GM10847 (cell line): ENCODE measurements around the gene PRKD1.

Source experiments
- POLR2A ChIP-seq: IDR thresholded peaks from 2 replicates; pipeline ENCODE4 v1.6.1; 2011; ENCODE audit not compliant: insufficient read length; ENCODE audit errors: extremely low read depth

PRKD1 gene

DNA sequence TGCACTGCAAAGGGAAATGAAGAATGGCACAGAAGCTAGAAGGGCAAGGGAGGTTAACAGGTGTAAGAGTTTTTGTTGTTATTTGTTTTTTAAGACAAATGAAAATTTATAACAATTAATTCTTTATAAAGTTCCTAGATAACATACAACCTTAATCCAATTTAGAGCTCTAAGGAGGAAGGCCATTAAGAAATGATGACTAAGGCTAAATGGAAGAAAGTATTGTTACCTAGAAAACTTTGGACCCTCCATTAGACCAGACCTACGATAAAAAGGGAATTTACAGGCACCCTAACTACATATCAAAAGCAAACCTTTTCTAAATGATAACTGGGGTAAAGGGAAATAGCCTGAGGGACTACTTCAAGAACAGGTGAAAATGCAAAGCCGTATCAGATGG is 130.8 kb downstream of the PRKD1 start:
- TF ChIP-seq POLR2A = no peak

GRCh38 chr14:29789475-29789874 is 138.2 kb downstream of the PRKD1 start:
- TF ChIP-seq POLR2A = no peak

- no peak for TF ChIP-seq POLR2A
Observed at GRCh38 chr14:29788093-29788492, 139.6 kb downstream of the PRKD1 start.

- TF ChIP-seq POLR2A = no peak
Observed at GRCh38 chr14:29783556-29783955, 144.1 kb downstream of the PRKD1 start.

DNA sequence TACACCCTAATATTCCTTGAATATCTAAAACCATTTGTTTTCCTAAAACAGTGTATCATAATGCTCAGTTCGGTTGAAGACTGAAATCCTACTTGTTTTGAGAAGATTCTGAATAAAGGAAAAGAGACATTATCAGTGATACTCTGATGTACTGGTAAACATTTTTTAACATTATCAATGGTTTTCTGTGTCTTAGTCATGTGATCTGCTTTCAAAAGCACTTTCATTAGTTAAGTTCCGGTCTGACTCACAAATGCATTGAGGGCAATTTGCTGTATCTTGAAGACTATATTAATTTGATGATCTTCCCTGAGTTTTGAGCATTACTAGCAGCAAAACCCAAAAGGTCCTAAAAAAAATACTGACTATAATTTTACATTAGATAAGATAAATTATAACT is 145.6 kb downstream of the PRKD1 start:
- no peak for TF ChIP-seq POLR2A

DNA sequence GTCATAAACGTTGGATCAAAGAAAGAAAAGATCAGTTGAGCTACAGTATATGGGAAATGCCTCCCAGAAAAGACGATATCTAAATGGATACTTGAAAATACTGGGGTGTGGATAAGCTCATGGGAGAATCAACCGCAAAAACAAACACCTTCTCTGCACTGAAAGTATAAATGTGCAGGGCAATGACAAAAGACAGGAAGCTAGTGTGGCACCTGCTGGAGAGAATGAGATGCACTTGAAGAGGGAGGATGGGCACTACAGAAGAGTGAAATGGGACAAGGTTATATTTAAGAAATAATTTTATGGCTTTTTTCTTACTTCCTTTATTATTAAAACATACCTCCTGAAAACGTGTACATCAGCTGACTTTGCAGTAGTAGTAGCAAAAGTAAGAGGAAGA is 153.7 kb downstream of the PRKD1 start:
- TF ChIP-seq POLR2A = no peak

DNA sequence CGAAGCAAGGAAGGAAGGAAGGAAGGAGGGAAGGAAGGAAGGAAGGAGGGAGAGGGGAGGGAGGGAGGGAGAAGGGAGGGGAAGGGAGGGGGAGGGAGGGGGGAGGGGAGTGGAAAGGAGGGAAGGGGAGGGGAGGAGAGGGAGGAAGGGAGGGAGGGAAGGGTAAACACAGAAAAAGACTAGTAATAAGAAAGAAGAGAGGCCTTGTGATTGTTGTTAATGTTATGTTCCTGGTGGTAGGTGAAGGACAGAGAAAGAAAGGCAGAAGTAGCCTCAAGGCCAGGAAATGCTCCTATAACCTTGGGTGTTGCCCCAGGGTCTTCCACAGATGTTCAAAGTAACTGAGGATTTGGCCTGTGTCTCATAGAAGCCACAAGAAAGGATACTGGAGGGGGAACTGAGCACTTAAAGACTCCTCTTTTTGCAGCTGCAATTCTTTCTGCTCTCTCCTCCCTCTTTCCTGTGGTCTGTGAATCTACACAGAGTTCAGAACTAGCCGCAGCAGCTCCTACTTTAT is 164.2 kb downstream of the PRKD1 start:
- TF ChIP-seq POLR2A = no peak

DNA sequence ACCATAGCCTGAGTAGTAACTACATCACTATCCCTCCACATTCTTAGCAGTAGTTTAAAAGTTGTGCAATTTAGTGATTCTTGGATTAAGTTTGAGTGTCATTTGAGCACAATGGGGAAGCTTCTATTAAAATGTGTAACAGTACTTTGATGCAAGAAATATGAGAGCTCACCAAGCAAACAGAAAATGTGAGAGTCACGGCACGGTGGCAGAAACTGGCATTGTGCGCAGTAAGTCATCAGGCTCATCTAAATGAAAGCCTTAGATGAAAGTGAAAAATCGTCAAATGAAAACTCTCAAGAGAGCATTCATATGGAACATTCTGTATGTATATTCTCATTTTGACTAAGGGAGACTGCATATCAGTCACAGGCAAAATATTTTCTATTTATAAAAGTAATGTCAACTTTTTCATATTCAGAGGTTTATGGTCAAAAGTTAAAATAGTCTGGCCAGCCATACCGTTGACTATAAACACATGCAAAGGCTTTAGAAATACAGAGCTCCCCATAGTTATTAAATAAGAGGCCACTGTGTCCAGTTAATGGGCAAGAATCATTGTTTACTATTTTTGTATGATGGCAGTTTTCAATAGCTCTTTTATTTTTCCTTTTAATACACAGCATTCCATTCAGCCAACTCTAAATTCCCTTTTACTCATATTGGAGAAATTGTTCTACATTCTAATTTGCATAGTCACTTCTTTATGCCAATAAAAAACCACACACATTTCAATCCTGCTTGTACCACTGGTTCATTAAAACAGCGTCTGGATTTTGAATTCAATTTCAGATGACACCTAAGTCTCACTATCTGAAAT is 167.9 kb downstream of the PRKD1 start:
- TF ChIP-seq POLR2A = no peak

GRCh38 chr14:29757711-29758233 is 169.9 kb downstream of the PRKD1 start:
- TF ChIP-seq POLR2A = no peak

GRCh38 chr14:29757188-29757680 is 170.4 kb downstream of the PRKD1 start:
- no peak for TF ChIP-seq POLR2A

DNA sequence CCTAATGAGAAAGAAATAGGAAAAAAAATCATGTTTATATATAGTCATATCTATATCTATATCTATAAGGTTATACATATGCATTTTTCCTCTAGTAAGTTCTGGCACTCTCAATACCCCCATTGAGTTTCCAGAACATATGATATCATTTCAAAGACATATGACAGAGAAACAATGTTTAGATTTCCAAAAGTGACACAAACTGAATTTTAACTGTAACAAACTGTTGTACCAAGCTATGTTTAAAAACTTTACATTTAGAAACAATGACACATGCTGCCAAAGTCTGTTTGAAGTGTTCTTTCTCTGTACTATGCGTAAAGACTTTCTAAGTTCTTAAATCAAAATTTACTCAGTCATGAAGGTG is 171.6 kb downstream of the PRKD1 start:
- no peak for TF ChIP-seq POLR2A

GRCh38 chr14:29755311-29756018 is 172.2 kb downstream of the PRKD1 start:
- TF ChIP-seq POLR2A = no peak

- no peak for TF ChIP-seq POLR2A
Observed at GRCh38 chr14:29754134-29754533, 173.5 kb downstream of the PRKD1 start.

DNA sequence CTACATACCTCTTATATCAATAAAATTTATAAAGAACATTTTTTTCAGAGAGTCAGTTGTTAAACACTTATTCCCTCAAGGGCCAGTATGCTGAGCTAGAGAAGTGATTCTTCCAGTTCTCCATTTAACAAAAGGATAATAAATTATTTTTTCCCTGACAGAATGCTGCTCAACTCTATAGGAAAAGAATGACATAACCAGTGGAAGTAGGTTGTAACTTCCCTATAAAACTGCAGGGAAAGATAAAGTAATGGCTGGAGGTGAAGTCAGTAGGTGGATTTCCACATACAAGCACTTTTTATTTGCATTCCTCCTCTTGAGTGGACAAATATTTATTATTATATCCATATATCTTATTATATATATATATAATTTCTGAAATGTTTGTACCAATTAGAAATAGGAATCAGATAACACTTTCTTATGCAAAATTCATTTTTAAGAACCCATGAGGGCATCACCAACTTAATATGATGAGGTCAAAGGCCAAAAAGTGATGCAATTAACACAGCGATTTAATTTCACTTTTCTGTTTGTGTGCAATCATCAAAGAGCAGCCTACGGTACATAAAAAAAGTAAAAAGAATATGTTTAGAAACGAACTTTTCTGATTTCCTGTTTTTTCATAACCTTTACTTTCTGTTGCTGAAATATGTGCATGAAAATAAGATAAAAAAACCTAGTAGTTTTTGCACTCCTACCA is 175.3 kb downstream of the PRKD1 start:
- TF ChIP-seq POLR2A = no peak

DNA sequence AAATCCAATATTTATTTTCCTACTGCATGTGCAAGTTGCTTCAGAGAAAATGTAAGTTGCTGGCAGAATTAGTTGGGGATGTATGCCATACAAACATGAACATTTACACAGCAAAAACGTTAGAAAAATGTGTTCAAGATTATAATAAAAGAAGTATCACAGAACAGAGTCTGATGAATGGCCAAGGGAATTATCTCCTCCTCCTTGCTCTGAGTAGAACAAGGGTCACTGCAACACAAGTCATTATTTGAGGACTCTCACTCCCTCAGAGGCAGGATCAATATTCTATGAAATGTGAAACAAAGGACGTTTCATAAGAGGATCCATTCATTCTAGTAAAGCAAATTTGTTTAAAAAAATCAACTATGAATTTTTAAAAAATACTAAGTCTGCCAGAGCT is 177.8 kb downstream of the PRKD1 start:
- no peak for TF ChIP-seq POLR2A
